HepG2 (cell line): ENCODE measurements around the gene VAC14. TPM values are rescaled to one million over a fixed set of nuclear protein-coding genes. Genes with fewer than 3 reads are reported as not detected.

Source experiments
- AKAP8 ChIP-seq: sonication (generic); formaldehyde crosslinking; IDR thresholded peaks from 2 replicates; pipeline ENCODE4 v1.5.1; 2020; ENCODE audit warnings: mild to moderate bottlenecking, missing genetic modification reagents
- DDIT3 ChIP-seq: sonication (generic); formaldehyde crosslinking; IDR thresholded peaks from 2 replicates; pipeline ENCODE4 v1.4.0; 2020; ENCODE audit warnings: mild to moderate bottlenecking, missing genetic modification reagents
- HES4 ChIP-seq: sonication (generic); formaldehyde crosslinking; IDR thresholded peaks from 2 replicates; pipeline ENCODE4 v1.9.0; 2021; ENCODE audit warnings: mild to moderate bottlenecking, missing genetic modification reagents, borderline replicate concordance
- NFAT5 ChIP-seq: sonication (generic); formaldehyde crosslinking; IDR thresholded peaks from 2 replicates; pipeline ENCODE4 v1.4.0; 2020; ENCODE audit warnings: missing genetic modification reagents
- PLSCR1 ChIP-seq: sonication (generic); formaldehyde crosslinking; IDR thresholded peaks from 2 replicates; pipeline ENCODE4 v1.5.0; 2020; ENCODE audit warnings: missing genetic modification reagents, mild to moderate bottlenecking, borderline replicate concordance
- SMAD9 ChIP-seq: sonication (generic); formaldehyde crosslinking; IDR thresholded peaks from 2 replicates; pipeline ENCODE4 v1.5.1; 2020; ENCODE audit warnings: mild to moderate bottlenecking, missing genetic modification reagents
- ZNF276 ChIP-seq: sonication (generic); formaldehyde crosslinking; IDR thresholded peaks from 2 replicates; pipeline ENCODE4 v1.4.0; 2020; ENCODE audit warnings: mild to moderate bottlenecking, low read depth, missing genetic modification reagents
- ZNF788 ChIP-seq: sonication (generic); formaldehyde crosslinking; IDR thresholded peaks from 2 replicates; pipeline ENCODE4 v1.5.0; 2020; ENCODE audit warnings: mild to moderate bottlenecking, missing genetic modification reagents, borderline replicate concordance
- polyA plus RNA-seq, 8 experiments: library from polyadenylated mRNA; depleted of rRNA in 3 of 8; stranded (reverse) in 7 of 8; unstranded in 1 of 8; fragments of >200 nt; fragmentation: Illumina TruSeq in 4 of 8; extraction: Trizol in 4 of 8; gene quantifications; 2 replicates each; pipeline versions ENCODE4 v1.2.1 to v1.2.3, GENCODE V29; 2011 to 2016; ENCODE audit warnings: low read depth in 4 of 8, missing spikeins in 1 of 8, mixed read lengths in 1 of 8; ENCODE audit not compliant: insufficient read depth in 1 of 8
- total RNA-seq, 5 experiments: library from RNA; depleted of rRNA; stranded (reverse); fragments of >200 nt; fragmentation: Illumina TruSeq; extraction: Trizol; gene quantifications; 2 replicates each; pipeline ENCODE4 v1.2.3, GENCODE V29; 2016; ENCODE audit warnings: low read depth in 1 of 5

VAC14 gene
- total and polyA plus RNA-seq, 2 of the 13 experiments (the other 11 are each of a cell fraction or from before 2014, with no cell fraction given) = 23.5 to 24.6 TPM

GRCh38 chr16:70678898-70679670 lies 121.9 kb downstream of the VAC14 start (continued):
- no peak for TF ChIP-seq HES4 (CRISPR knock-in tag)
- TF ChIP-seq SMAD9 (CRISPR knock-in tag) = no peak
- 0 out of 2 replicates have a peak, but pooled peaks have one; percentile 27 for TF ChIP-seq ZNF788 (CRISPR knock-in tag)
- TF ChIP-seq AKAP8 (CRISPR knock-in tag) = no peak
- no peak for TF ChIP-seq ZNF276 (CRISPR knock-in tag)
- TF ChIP-seq PLSCR1 (CRISPR knock-in tag) = no peak
- TF ChIP-seq NFAT5 (CRISPR knock-in tag) = no peak
- TF ChIP-seq DDIT3 (CRISPR knock-in tag) = no peak
